ENCODE measurements around the gene CALCOCO1.

CALCOCO1 gene, protein sequence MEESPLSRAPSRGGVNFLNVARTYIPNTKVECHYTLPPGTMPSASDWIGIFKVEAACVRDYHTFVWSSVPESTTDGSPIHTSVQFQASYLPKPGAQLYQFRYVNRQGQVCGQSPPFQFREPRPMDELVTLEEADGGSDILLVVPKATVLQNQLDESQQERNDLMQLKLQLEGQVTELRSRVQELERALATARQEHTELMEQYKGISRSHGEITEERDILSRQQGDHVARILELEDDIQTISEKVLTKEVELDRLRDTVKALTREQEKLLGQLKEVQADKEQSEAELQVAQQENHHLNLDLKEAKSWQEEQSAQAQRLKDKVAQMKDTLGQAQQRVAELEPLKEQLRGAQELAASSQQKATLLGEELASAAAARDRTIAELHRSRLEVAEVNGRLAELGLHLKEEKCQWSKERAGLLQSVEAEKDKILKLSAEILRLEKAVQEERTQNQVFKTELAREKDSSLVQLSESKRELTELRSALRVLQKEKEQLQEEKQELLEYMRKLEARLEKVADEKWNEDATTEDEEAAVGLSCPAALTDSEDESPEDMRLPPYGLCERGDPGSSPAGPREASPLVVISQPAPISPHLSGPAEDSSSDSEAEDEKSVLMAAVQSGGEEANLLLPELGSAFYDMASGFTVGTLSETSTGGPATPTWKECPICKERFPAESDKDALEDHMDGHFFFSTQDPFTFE

DNA sequence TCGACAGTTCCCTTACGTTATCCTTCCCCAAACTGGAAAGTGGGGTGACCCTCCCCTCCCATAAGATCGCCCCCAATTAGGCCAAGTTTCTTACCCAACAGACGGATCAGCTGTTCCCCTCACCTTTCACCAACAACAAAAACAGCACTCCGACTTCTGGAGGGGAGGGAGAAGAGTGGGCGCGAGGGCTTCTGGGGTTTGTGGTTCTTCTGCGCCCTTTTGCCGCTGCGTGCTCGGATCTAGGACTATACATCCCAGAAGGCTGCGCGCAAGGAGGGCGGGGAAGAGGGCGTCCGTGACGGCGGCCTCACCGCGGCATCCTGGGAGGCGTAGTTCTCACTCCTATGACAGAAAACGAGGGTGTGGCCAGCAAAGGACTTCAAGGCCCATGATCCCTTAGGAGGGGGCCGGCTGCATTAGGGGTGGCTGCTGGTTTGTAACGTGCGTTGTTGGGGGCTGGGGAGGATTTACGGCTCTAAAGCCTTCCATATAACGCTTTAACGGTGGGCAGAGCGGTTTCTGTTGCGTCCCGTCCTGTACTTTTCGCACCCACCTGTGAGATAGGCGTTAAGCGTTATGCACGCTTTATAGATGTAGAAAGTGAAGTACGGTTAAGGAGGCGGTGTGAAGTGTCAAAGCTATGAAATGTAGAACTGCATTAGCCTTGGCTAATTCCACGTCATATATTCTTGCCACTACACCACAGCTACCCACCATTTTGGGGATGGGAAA is at the start of gene CALCOCO1:
TSS of gene CALCOCO1 (minus strand) at position 143 of the 732 bp plus-strand sequence. CDS start 2,210 bp downstream, outside the sequence.
- Histone ChIP-seq H3F3A (ENCODE audit: low read depth) (no peaks in the 10 kb centered on the region), H3K9me3 (ENCODE audit: insufficient read depth, low read depth, low read length) (no peaks in the 10 kb centered on the region), H4K20me1 (ENCODE audit: insufficient read depth, low read length, poor library complexity, severe bottlenecking) (no peaks in the 10 kb centered on the region), H3K27me3 (ENCODE audit: insufficient read depth, low read length, poor library complexity, severe bottlenecking) (no peaks in the 10 kb centered on the region), H3K4me3 (ENCODE audit: low read length, poor library complexity, severe bottlenecking) (peak within 1 kb of the TSS; percentile 77), H3K9ac (ENCODE audit: low read depth, low read length, poor library complexity, severe bottlenecking) (peak within 1 kb of the TSS; percentile 67), H2AFZ (ENCODE audit: low read length) (peak within 1 kb of the TSS; percentile 79), H3K9me2 (replicated peaks; ENCODE audit: low read depth, low read length) (no peaks in the 10 kb centered on the region), H3K36me3 (ENCODE audit: insufficient read depth, low read length) (no peaks in the 10 kb centered on the region), H3K4me2 (ENCODE audit: low read depth, low read length, poor library complexity, severe bottlenecking) (peak within 1 kb of the TSS; percentile 94), H3K4me1 (ENCODE audit: insufficient read depth, low read length, poor library complexity, severe bottlenecking) (peaks cover 15% of the 10 kb centered on the region), H3K79me2 (ENCODE audit: insufficient read depth, low read length) (no peaks in the 10 kb centered on the region)
- TF ChIP-seq CTCF (conservative IDR thresholded peaks at IDR 0.05; ENCODE audit: low read length) (no peak), EZH2phosphoT487 (IDR thresholded peaks at IDR 0.05; ENCODE audit: borderline replicate concordance) (no peak)

DNA sequence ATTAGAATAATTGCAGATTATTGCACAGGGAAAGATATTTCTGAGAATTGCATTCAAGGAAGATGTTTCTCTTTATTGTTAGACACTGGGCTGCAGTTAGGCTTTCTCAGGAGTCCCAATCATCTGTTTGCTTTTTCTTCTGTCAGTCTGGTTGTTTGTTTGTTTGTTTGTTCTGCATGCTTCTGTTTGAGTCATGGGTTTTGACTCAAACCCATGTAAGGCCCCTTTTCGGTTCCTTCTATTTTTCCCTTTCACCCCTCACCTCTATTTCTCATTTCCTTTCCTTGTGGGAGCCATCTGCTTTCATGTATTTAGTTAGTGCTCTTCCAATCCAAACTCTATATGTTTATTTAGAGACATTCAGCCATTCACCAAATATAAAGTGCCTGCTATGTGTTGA is 49.6 kb upstream of the CALCOCO1 start:
- Histone ChIP-seq H2AFZ (ENCODE audit: low read length) (no peak overlapping the region), H3K36me3 (ENCODE audit: insufficient read depth, low read length) (no peaks in the 10 kb centered on the region), H3F3A (ENCODE audit: low read depth) (no peaks in the 10 kb centered on the region), H3K4me2 (ENCODE audit: low read depth, low read length, poor library complexity, severe bottlenecking) (no peak overlapping the region), H3K27me3 (ENCODE audit: insufficient read depth, low read length, poor library complexity, severe bottlenecking) (no peaks in the 10 kb centered on the region), H3K9me3 (ENCODE audit: insufficient read depth, low read depth, low read length) (no peaks in the 10 kb centered on the region), H3K79me2 (ENCODE audit: insufficient read depth, low read length) (no peaks in the 10 kb centered on the region), H3K4me3 (ENCODE audit: low read length, poor library complexity, severe bottlenecking) (no peak overlapping the region), H3K9ac (ENCODE audit: low read depth, low read length, poor library complexity, severe bottlenecking) (no peak overlapping the region), H3K4me1 (ENCODE audit: insufficient read depth, low read length, poor library complexity, severe bottlenecking) (no peaks in the 10 kb centered on the region), H4K20me1 (ENCODE audit: insufficient read depth, low read length, poor library complexity, severe bottlenecking) (no peaks in the 10 kb centered on the region), H3K9me2 (replicated peaks; ENCODE audit: low read depth, low read length) (no peaks in the 10 kb centered on the region)
- TF ChIP-seq CTCF (conservative IDR thresholded peaks at IDR 0.05; ENCODE audit: low read length) = no peak
- no peak for TF ChIP-seq EZH2phosphoT487 (IDR thresholded peaks at IDR 0.05; ENCODE audit: borderline replicate concordance)

DNA sequence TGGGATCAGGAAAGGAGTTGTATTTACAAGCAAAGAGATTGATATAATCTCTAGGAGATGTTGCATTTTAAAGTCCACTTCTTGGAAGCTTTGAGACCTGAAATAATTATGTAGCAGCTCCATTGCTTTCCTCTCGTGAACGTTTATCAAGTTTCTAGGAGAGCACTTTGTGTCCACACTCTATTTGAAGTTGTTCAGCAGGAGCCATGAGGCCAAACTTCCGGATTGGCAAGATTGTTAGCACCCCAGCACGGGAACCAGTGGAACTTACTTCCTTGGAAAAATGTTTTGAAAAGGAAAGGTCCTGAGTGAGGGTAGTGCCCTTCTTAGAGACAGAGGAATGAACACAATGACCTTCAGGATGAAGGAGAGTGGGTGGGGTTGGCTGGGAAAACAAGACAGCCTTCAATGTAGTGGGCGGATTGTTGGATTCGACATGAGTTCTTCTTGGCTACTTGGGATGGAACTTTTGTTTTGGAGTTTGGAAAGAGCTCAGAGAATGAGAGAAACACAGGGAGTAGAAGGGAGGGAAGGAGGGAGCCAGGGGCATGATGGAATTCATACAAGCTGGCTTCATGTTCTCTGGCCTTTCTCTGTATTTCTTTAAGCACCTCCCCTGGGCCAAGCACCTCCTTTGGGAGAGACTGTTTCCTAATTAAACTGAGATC is 48.4 kb upstream of the CALCOCO1 start:
- no peaks in the 10 kb centered on the region for H3F3A ChIP-seq (ENCODE audit: low read depth)
- H3K4me3 ChIP-seq (ENCODE audit: low read length, poor library complexity, severe bottlenecking) = no peak overlapping the region
- H3K9me2 ChIP-seq (replicated peaks; ENCODE audit: low read depth, low read length) = no peaks in the 10 kb centered on the region
- no peaks in the 10 kb centered on the region for H3K27me3 ChIP-seq (ENCODE audit: insufficient read depth, low read length, poor library complexity, severe bottlenecking)
- no peak overlapping the region for H3K9ac ChIP-seq (ENCODE audit: low read depth, low read length, poor library complexity, severe bottlenecking)
- H3K4me1 ChIP-seq (ENCODE audit: insufficient read depth, low read length, poor library complexity, severe bottlenecking) = no peaks in the 10 kb centered on the region
- no peak for TF ChIP-seq EZH2phosphoT487 (IDR thresholded peaks at IDR 0.05; ENCODE audit: borderline replicate concordance)
- no peak for TF ChIP-seq CTCF (conservative IDR thresholded peaks at IDR 0.05; ENCODE audit: low read length)
- H3K4me2 ChIP-seq (ENCODE audit: low read depth, low read length, poor library complexity, severe bottlenecking) = no peak overlapping the region
- no peaks in the 10 kb centered on the region for H3K9me3 ChIP-seq (ENCODE audit: insufficient read depth, low read depth, low read length)
- no peaks in the 10 kb centered on the region for H4K20me1 ChIP-seq (ENCODE audit: insufficient read depth, low read length, poor library complexity, severe bottlenecking)
- H3K79me2 ChIP-seq (ENCODE audit: insufficient read depth, low read length) = no peaks in the 10 kb centered on the region
- H3K36me3 ChIP-seq (ENCODE audit: insufficient read depth, low read length) = no peaks in the 10 kb centered on the region
- H2AFZ ChIP-seq (ENCODE audit: low read length) = no peak overlapping the region
